ENCODE results near the gene TRIP11. TPM values are rescaled to one million over a fixed set of nuclear protein-coding genes. Genes with fewer than 3 reads are reported as not detected.

The TRIP11 gene
- total RNA-seq, 2 donors from 2014 or later: 39.0 to 40.8 TPM

DNA sequence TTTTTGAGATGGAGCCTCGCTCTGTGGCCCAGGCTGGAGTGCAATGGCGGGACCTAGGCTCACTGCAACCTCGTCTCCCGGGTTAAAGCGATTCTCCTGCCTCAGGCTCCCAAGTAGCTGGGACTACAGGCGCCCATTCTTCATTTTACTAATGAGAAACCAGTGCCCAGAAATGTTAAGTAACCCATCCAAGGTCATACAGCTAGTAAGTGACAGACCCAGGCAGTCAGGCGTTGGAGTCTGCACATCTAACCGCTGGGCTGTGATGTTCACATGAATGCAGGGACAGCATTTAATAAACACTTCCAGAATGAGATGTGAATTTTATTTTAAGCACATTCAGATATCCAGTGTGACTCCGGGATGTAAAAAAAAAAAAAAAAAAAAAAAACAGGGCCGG is 1.3 kb upstream of the TRIP11 start:
- Mint-ChIP-seq H3K27me3 (ENCODE audit: insufficient read depth) (peaks cover 3% of the 10 kb centered on the region), H3K27ac (no peak overlapping the region), H3K9me3 (no peaks in the 10 kb centered on the region), H3K36me3 (ENCODE audit: low read depth) (peaks cover 7% of the 10 kb centered on the region), H3K4me3 (peak overlapping the region; percentile 97), H3K4me1 (peaks cover 24% of the 10 kb centered on the region)
- H3K4me3 ChIP-seq (ENCODE audit: low read length): peak overlapping the region; percentile 97
- H3K36me3 ChIP-seq (ENCODE audit: control insufficient read depth, insufficient read depth, low read length): peaks cover 5% of the 10 kb centered on the region
- H3K27ac ChIP-seq (ENCODE audit: low read depth, low read length): no peak overlapping the region
- no peak for DNase-seq
- H3K9ac ChIP-seq (ENCODE audit: extremely low read depth, low read length, poor library complexity, severe bottlenecking): no peak overlapping the region
- 92 to 93% methylated on average over 5 to 9 of the region's 10 CpGs for WGBS, 2 experiments (ENCODE audit: insufficient coverage in 1 of 2, insufficient read length in 1 of 2)
- TF ChIP-seq, protein P1, sequence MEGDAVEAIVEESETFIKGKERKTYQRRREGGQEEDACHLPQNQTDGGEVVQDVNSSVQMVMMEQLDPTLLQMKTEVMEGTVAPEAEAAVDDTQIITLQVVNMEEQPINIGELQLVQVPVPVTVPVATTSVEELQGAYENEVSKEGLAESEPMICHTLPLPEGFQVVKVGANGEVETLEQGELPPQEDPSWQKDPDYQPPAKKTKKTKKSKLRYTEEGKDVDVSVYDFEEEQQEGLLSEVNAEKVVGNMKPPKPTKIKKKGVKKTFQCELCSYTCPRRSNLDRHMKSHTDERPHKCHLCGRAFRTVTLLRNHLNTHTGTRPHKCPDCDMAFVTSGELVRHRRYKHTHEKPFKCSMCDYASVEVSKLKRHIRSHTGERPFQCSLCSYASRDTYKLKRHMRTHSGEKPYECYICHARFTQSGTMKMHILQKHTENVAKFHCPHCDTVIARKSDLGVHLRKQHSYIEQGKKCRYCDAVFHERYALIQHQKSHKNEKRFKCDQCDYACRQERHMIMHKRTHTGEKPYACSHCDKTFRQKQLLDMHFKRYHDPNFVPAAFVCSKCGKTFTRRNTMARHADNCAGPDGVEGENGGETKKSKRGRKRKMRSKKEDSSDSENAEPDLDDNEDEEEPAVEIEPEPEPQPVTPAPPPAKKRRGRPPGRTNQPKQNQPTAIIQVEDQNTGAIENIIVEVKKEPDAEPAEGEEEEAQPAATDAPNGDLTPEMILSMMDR (conservative IDR thresholded peaks at IDR 0.05): no peak
- no peaks in the 10 kb centered on the region for H3K4me1 ChIP-seq (ENCODE audit: control insufficient read depth, insufficient read depth, low read length)
- H3K9me3 ChIP-seq (ENCODE audit: control insufficient read depth, low read length): peaks cover 3% of the 10 kb centered on the region
- no peaks in the 10 kb centered on the region for H3K27me3 ChIP-seq (ENCODE audit: control insufficient read depth, insufficient read depth, low read length, poor library complexity, severe bottlenecking)

- Mint-ChIP-seq H3K4me1 (peaks cover 24% of the 10 kb centered on the region), H3K4me3 (peak overlapping the region; percentile 97), H3K27ac (peak overlapping the region; percentile 100), H3K9me3 (no peaks in the 10 kb centered on the region), H3K36me3 (ENCODE audit: low read depth) (peaks cover 7% of the 10 kb centered on the region), H3K27me3 (ENCODE audit: insufficient read depth) (peaks cover 3% of the 10 kb centered on the region)
- WGBS, 2 experiments (ENCODE audit: insufficient coverage in 1 of 2, insufficient read length in 1 of 2): 0 to 9% methylated on average over 4 to 13 of the region's 13 CpGs
- DNase-seq: peak; percentile 58
- Histone ChIP-seq H3K9me3 (ENCODE audit: control insufficient read depth, low read length) (no peaks in the 10 kb centered on the region), H3K27ac (ENCODE audit: low read depth, low read length) (peak overlapping the region; percentile 98), H3K4me1 (ENCODE audit: control insufficient read depth, insufficient read depth, low read length) (no peaks in the 10 kb centered on the region), H3K9ac (ENCODE audit: extremely low read depth, low read length, poor library complexity, severe bottlenecking) (peak overlapping the region; percentile 100), H3K36me3 (ENCODE audit: control insufficient read depth, insufficient read depth, low read length) (peaks cover 5% of the 10 kb centered on the region), H3K4me3 (ENCODE audit: low read length) (peak overlapping the region; percentile 97), H3K27me3 (ENCODE audit: control insufficient read depth, insufficient read depth, low read length, poor library complexity, severe bottlenecking) (no peaks in the 10 kb centered on the region)
- TF ChIP-seq, protein P1 (conservative IDR thresholded peaks at IDR 0.05): no peak
Measured at GRCh38 chr14:92040431-92041051, 682 bp upstream of the TRIP11 start.

DNA sequence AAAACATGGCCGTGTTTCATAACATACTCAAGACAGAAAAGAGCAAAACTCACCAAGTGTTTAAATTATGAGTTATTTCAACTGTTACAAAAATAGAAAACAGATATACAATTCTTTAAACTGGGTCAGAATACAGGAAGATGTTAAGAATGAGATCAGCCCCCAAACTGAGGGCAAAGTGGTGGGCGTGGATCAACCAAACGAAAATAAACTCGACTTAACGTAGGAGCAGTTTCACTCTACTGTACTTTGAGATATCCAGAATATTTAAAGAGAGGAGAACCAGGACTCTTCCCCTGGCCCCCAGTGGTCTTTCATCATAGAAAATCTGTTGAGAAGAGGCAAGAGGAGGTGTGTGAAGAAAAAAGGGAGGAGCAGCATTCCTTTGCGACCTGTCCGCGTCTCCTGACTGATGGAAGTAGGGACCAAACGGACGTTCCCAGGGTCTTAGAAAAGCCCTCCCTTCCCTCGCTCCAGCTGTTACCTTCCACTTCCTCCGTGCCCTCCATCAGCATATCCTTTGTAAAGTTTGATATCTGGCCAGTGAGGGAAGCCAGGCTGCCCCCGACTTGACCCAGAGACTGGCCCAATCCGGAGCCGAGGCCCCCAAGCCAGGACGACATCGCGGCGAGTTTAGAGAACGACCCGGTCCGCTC is 668 bp downstream of the TRIP11 start:
- TF ChIP-seq, protein P1 (conservative IDR thresholded peaks at IDR 0.05): no peak
- Histone ChIP-seq H3K9me3 (ENCODE audit: control insufficient read depth, low read length) (no peaks in the 10 kb centered on the region), H3K27ac (ENCODE audit: low read depth, low read length) (peak overlapping the region; percentile 98), H3K36me3 (ENCODE audit: control insufficient read depth, insufficient read depth, low read length) (peaks cover 5% of the 10 kb centered on the region), H3K9ac (ENCODE audit: extremely low read depth, low read length, poor library complexity, severe bottlenecking) (peak overlapping the region; percentile 100), H3K27me3 (ENCODE audit: control insufficient read depth, insufficient read depth, low read length, poor library complexity, severe bottlenecking) (no peaks in the 10 kb centered on the region), H3K4me1 (ENCODE audit: control insufficient read depth, insufficient read depth, low read length) (no peaks in the 10 kb centered on the region), H3K4me3 (ENCODE audit: low read length) (peak overlapping the region; percentile 97)
- peaks cover 4% of the 10 kb centered on the region for H3K9me3 Mint-ChIP-seq
- no peaks in the 10 kb centered on the region for H3K27me3 Mint-ChIP-seq (ENCODE audit: insufficient read depth)
- 0% methylated on average over 6 to 21 of the region's 22 CpGs for WGBS, 2 experiments (ENCODE audit: insufficient coverage in 1 of 2, insufficient read length in 1 of 2)
- H3K27ac Mint-ChIP-seq: peak overlapping the region; percentile 100
- DNase-seq: peak; percentile 94
- H3K36me3 Mint-ChIP-seq (ENCODE audit: low read depth): peaks cover 16% of the 10 kb centered on the region
- H3K4me1 Mint-ChIP-seq: peaks cover 24% of the 10 kb centered on the region
- H3K4me3 Mint-ChIP-seq: peak overlapping the region; percentile 97

All from endodermal cell (in vitro differentiated cells).